HG03159 (cell line): ENCODE data around the gene SOCS6.
"Not testable (repeated sequence)": the region's sequence is repeated elsewhere in the genome, so short reads cannot be mapped to it uniquely, and the experiment has no call there.

Experiments
- ATAC-seq: cut with Tn5 transposase; IDR thresholded peaks from one replicate; pipeline ENCODE4 v1.9.1; 2021; ENCODE audit warnings: mild to moderate bottlenecking, moderate library complexity; ENCODE audit not compliant: unreplicated experiment

SOCS6 gene

GRCh38 chr18:70354771-70355170 lies 65.9 kb downstream of the SOCS6 start:
- ATAC-seq: no peak

- ATAC-seq: no peak
Observed at GRCh38 chr18:70355620-70356385, 67.0 kb downstream of the SOCS6 start.

GRCh38 chr18:70358105-70358406 lies 69.2 kb downstream of the SOCS6 start:
- peak; percentile 61 for ATAC-seq

- no peak for ATAC-seq
Observed at GRCh38 chr18:70359071-70359470, 70.2 kb downstream of the SOCS6 start.

GRCh38 chr18:70362258-70362657 lies 73.4 kb downstream of the SOCS6 start:
- ATAC-seq: no peak

GRCh38 chr18:70363861-70364260 lies 75.0 kb downstream of the SOCS6 start:
- ATAC-seq: no peak

- no peak for ATAC-seq
Observed at GRCh38 chr18:70365361-70365760, 76.5 kb downstream of the SOCS6 start.

- ATAC-seq: no peak
Observed at GRCh38 chr18:70366174-70366573, 77.3 kb downstream of the SOCS6 start.

- ATAC-seq: no peak
Observed at GRCh38 chr18:70366670-70367069, 77.8 kb downstream of the SOCS6 start.

GRCh38 chr18:70367344-70367743 lies 78.5 kb downstream of the SOCS6 start:
- not testable (repeated sequence) for ATAC-seq

GRCh38 chr18:70368903-70369302 lies 80.1 kb downstream of the SOCS6 start:
- no peak for ATAC-seq

- ATAC-seq: no peak
Observed at GRCh38 chr18:70370762-70371733, 82.2 kb downstream of the SOCS6 start.

GRCh38 chr18:70371908-70372307 lies 83.1 kb downstream of the SOCS6 start:
- no peak for ATAC-seq

GRCh38 chr18:70372450-70373041 lies 83.7 kb downstream of the SOCS6 start:
- ATAC-seq: no peak

- no peak for ATAC-seq
Observed at GRCh38 chr18:70373042-70373519, 84.2 kb downstream of the SOCS6 start.

GRCh38 chr18:70374154-70374553 lies 85.3 kb downstream of the SOCS6 start:
- no peak for ATAC-seq

GRCh38 chr18:70376137-70376913 lies 87.5 kb downstream of the SOCS6 start:
- no peak for ATAC-seq

GRCh38 chr18:70376914-70377258 lies 88.0 kb downstream of the SOCS6 start:
- no peak for ATAC-seq

GRCh38 chr18:70377317-70377799 lies 88.5 kb downstream of the SOCS6 start:
- ATAC-seq: no peak

GRCh38 chr18:70377857-70378701 lies 89.2 kb downstream of the SOCS6 start:
- ATAC-seq: no peak
